Body of pancreas (tissue), 4 donors: ENCODE measurements around the gene WNK2. TPM values are rescaled to one million over a fixed set of nuclear protein-coding genes. Genes with fewer than 3 reads are reported as not detected.

Source experiments
- ATAC-seq: fragments of 150-250 bp; one replicate; pipeline ENCODE4 v1.9.1; 2016
- DNase-seq, 4 donors: peaks; one replicate each; pipeline ENCODE4 v3.0.0-alpha.2; 2019
- H3K27ac ChIP-seq, 4 donors: fragments of 200-600 bp; sonication (generic); 1 replicate in 3 of 4; 2 replicates in 1 of 4; pipeline versions ENCODE4 v1.5.1 to v1.6.1; 2016 to 2019; ENCODE audit warnings: mild to moderate bottlenecking in 1 of 4, mixed read lengths in 1 of 4, moderate library complexity in 1 of 4
- H3K27me3 ChIP-seq, 2 donors: fragments of 200-600 bp; sonication (generic); one replicate each; pipeline ENCODE4 v1.6.0; 2016; ENCODE audit warnings: mild to moderate bottlenecking in 1 of 2
- H3K36me3 ChIP-seq, 2 donors: fragments of 200-600 bp; sonication (generic); replicated peaks in 1 of 2; 2 replicates each; pipeline ENCODE4 v1.5.1; 2016; ENCODE audit warnings: low read depth in 2 of 2; ENCODE audit not compliant: insufficient read depth in 1 of 2
- H3K4me1 ChIP-seq: fragments of 200-600 bp; sonication (generic); one replicate; pipeline ENCODE4 v1.6.0; 2016
- H3K4me3 ChIP-seq, 2 donors: fragments of 200-600 bp; sonication (generic); 1 replicate in 1 of 2; 2 replicates in 1 of 2; pipeline ENCODE4 v1.5.1; 2016 to 2019
- H3K9me3 ChIP-seq, 3 donors: fragments of 200-600 bp; sonication (generic); 1 replicate in 2 of 3; 2 replicates in 1 of 3; pipeline ENCODE4 v1.5.1; 2016
- POLR2A ChIP-seq, 3 donors: fragments of 450-650 bp; IDR thresholded peaks; one replicate each; pipeline ENCODE4 v1.6.1; 2016; ENCODE audit warnings: antibody characterized with exemption in 3 of 3, mild to moderate bottlenecking in 2 of 3
- WGBS, 2 donors: methylation state at CpG; one replicate each; pipeline ENCODE4 v1.1.5; 2017; 5-methylcytosine and 5-hydroxymethylcytosine counted together
- intact Hi-C: fragments of 100-400 bp; cut with DNase I; formaldehyde crosslinking; loops from one replicate; pipeline ENCODE4 v1.15.1; 2023
- total RNA-seq, 2 donors: library from RNA; depleted of rRNA; stranded (reverse); fragments of >200 nt; gene quantifications; one replicate each; pipeline ENCODE4 v1.1.0, GENCODE V29; 2016
- TF ChIP-seq, protein P1 (sequence below), 7 experiments: fragments of 450-650 bp in 4 of 7; fragments of 200-600 bp in 3 of 7; sonication (generic) in 3 of 7; IDR thresholded peaks; one replicate each; pipeline ENCODE4 v1.5.1; 2016 to 2019; ENCODE audit warnings: antibody characterized with exemption in 7 of 7

Gene WNK2
- total RNA-seq, 2 donors from 2014 or later, result 85.4 to 173 TPM

GRCh38 chr9:93257808-93258331 lies 73.9 kb downstream of the WNK2 start:
- H3K27ac ChIP-seq, result no peak overlapping the region
- no peaks in the 10 kb centered on the region for H3K36me3 ChIP-seq
- DNase-seq (peak in 1 of 4 donors; percentile 3), ATAC-seq (no peak)
- intact Hi-C loops, result no loop called here
- H3K4me3 ChIP-seq, result no peak overlapping the region
- no peaks in the 10 kb centered on the region for H3K27me3 ChIP-seq
- TF ChIP-seq POLR2A (IDR thresholded peaks at IDR 0.05), result no peak
- TF ChIP-seq, protein P1, sequence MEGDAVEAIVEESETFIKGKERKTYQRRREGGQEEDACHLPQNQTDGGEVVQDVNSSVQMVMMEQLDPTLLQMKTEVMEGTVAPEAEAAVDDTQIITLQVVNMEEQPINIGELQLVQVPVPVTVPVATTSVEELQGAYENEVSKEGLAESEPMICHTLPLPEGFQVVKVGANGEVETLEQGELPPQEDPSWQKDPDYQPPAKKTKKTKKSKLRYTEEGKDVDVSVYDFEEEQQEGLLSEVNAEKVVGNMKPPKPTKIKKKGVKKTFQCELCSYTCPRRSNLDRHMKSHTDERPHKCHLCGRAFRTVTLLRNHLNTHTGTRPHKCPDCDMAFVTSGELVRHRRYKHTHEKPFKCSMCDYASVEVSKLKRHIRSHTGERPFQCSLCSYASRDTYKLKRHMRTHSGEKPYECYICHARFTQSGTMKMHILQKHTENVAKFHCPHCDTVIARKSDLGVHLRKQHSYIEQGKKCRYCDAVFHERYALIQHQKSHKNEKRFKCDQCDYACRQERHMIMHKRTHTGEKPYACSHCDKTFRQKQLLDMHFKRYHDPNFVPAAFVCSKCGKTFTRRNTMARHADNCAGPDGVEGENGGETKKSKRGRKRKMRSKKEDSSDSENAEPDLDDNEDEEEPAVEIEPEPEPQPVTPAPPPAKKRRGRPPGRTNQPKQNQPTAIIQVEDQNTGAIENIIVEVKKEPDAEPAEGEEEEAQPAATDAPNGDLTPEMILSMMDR (IDR thresholded peaks at IDR 0.05), result no peak
- WGBS, 2 donors, result 81 to 83% methylated on average over 12 of the region's 12 CpGs
- H3K9me3 ChIP-seq, result no peaks in the 10 kb centered on the region
- peaks cover 19% of the 10 kb centered on the region for H3K4me1 ChIP-seq

GRCh38 chr9:93258419-93258817 lies 74.5 kb downstream of the WNK2 start:
- Histone ChIP-seq H3K4me1 (peaks cover 24% of the 10 kb centered on the region), H3K27me3 (no peaks in the 10 kb centered on the region), H3K27ac (no peak overlapping the region), H3K9me3 (no peaks in the 10 kb centered on the region), H3K4me3 (no peak overlapping the region), H3K36me3 (no peaks in the 10 kb centered on the region)
- no peak for ATAC-seq
- TF ChIP-seq, protein P1 (IDR thresholded peaks at IDR 0.05), result no peak
- no peak for TF ChIP-seq POLR2A (IDR thresholded peaks at IDR 0.05)
- DNase-seq, result no peak
- 73 to 93% methylated on average over 4 of the region's 4 CpGs for WGBS, 2 donors
- intact Hi-C loops, result no loop called here

DNA sequence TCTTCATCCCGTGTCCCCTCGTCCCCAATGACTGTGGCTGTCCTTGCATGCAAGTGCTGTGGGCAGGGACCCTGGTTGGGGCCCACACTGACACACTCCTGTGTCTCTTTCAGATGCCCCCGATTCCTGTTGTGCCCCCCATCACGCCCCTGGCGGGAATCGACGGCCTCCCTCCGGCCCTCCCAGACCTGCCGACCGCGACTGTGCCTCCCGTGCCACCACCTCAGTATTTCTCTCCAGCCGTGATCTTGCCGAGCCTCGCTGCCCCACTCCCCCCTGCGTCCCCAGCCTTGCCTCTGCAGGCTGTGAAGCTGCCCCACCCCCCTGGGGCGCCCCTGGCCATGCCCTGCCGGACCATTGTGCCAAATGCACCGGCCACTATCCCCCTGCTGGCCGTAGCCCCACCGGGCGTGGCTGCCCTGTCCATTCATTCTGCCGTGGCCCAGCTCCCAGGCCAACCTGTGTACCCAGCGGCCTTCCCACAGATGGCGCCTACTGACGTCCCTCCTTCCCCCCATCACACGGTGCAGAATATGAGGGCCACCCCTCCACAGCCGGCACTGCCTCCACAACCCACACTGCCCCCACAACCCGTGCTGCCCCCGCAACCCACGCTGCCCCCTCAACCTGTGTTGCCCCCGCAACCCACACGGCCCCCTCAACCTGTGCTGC lies 75.0 kb downstream of the WNK2 start:
- intact Hi-C loops, result no loop called here
- no peaks in the 10 kb centered on the region for H3K9me3 ChIP-seq
- no peaks in the 10 kb centered on the region for H3K27me3 ChIP-seq
- H3K27ac ChIP-seq, result no peak overlapping the region
- ATAC-seq (no peak), DNase-seq (peak in 3 of 4 donors; percentile 5 to 10 (median 10))
- H3K4me1 ChIP-seq, result peaks cover 25% of the 10 kb centered on the region
- WGBS, 2 donors, result 86 to 89% methylated on average over 33 of the region's 33 CpGs
- TF ChIP-seq, protein P1 (IDR thresholded peaks at IDR 0.05), result no peak
- no peak for TF ChIP-seq POLR2A (IDR thresholded peaks at IDR 0.05)
- H3K36me3 ChIP-seq, result no peaks in the 10 kb centered on the region
- no peak overlapping the region for H3K4me3 ChIP-seq

DNA sequence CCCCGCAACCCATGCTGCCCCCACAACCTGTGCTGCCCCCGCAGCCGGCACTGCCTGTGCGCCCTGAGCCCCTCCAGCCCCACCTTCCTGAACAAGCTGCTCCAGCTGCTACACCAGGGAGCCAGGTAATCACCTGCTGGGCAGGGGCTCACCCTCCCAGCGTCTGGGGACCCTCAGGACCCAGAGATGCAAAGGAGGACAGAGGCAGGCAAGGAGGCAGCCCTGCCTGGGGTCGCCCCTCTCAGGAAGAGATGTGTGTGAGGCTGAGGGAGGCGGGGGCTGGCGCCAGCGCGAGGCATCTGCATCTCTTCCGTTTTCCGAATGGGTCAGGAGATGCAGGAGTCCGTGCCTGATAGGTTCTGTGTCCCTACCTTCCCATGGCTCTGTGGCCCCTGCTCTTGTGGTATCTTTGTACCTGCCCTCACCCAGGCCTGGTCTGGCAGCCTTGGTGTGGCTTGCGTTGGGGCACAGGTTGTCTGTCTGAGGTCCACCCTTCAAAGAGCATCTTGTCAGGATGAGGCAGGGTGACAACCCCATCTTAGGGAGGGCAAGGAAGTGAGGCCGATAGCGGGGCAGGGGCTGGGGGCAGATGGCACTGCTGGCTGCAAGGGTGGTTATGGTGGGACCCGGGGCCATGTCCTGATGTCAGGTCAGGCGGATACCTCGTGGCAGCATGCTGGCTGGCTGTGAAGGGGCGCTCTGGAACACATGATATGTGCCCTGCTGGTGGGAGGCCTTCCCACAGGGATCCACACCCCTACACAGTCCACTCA lies 75.7 kb downstream of the WNK2 start:
- H3K36me3 ChIP-seq, result no peaks in the 10 kb centered on the region
- peak in 3 of 4 donors; percentile 3 to 8 (median 8) for DNase-seq

More for the DNA sequence above, 75.7 kb downstream of the WNK2 start:
- H3K4me1 ChIP-seq, result peaks cover 25% of the 10 kb centered on the region
- intact Hi-C loops, result no loop called here
- TF ChIP-seq, protein P1 (IDR thresholded peaks at IDR 0.05), result no peak
- no peak for TF ChIP-seq POLR2A (IDR thresholded peaks at IDR 0.05)
- 91% methylated on average over 16 to 20 of the region's 20 CpGs for WGBS, 2 donors
- H3K4me3 ChIP-seq, result no peak overlapping the region
- peak overlapping the region in 1 of 4 donors; percentile 13 for H3K27ac ChIP-seq
- no peaks in the 10 kb centered on the region for H3K9me3 ChIP-seq
- H3K27me3 ChIP-seq, result no peaks in the 10 kb centered on the region
- ATAC-seq, result no peak
